Body of pancreas (tissue), 4 donors: ENCODE results near the gene SPSB2. TPM values are rescaled to one million over a fixed set of nuclear protein-coding genes. Genes with fewer than 3 reads are reported as not detected.

Source experiments
- ATAC-seq: fragments of 150-250 bp; one replicate; pipeline ENCODE4 v1.9.1; 2016
- DNase-seq, 4 donors: peaks; one replicate each; pipeline ENCODE4 v3.0.0-alpha.2; 2019
- H3K27ac ChIP-seq, 4 donors: fragments of 200-600 bp; sonication (generic); 1 replicate in 3 of 4; 2 replicates in 1 of 4; pipeline versions ENCODE4 v1.5.1 to v1.6.1; 2016 to 2019; ENCODE audit warnings: mild to moderate bottlenecking in 1 of 4, mixed read lengths in 1 of 4, moderate library complexity in 1 of 4
- H3K27me3 ChIP-seq, 2 donors: fragments of 200-600 bp; sonication (generic); one replicate each; pipeline ENCODE4 v1.6.0; 2016; ENCODE audit warnings: mild to moderate bottlenecking in 1 of 2
- H3K36me3 ChIP-seq, 2 donors: fragments of 200-600 bp; sonication (generic); replicated peaks in 1 of 2; 2 replicates each; pipeline ENCODE4 v1.5.1; 2016; ENCODE audit warnings: low read depth in 2 of 2; ENCODE audit not compliant: insufficient read depth in 1 of 2
- H3K4me1 ChIP-seq: fragments of 200-600 bp; sonication (generic); one replicate; pipeline ENCODE4 v1.6.0; 2016
- H3K4me3 ChIP-seq, 2 donors: fragments of 200-600 bp; sonication (generic); 1 replicate in 1 of 2; 2 replicates in 1 of 2; pipeline ENCODE4 v1.5.1; 2016 to 2019
- H3K9me3 ChIP-seq, 3 donors: fragments of 200-600 bp; sonication (generic); 1 replicate in 2 of 3; 2 replicates in 1 of 3; pipeline ENCODE4 v1.5.1; 2016
- POLR2A ChIP-seq, 3 donors: fragments of 450-650 bp; IDR thresholded peaks; one replicate each; pipeline ENCODE4 v1.6.1; 2016; ENCODE audit warnings: antibody characterized with exemption in 3 of 3, mild to moderate bottlenecking in 2 of 3
- WGBS, 2 donors: methylation state at CpG; one replicate each; pipeline ENCODE4 v1.1.5; 2017; 5-methylcytosine and 5-hydroxymethylcytosine counted together
- intact Hi-C: fragments of 100-400 bp; cut with DNase I; formaldehyde crosslinking; loops from one replicate; pipeline ENCODE4 v1.15.1; 2023
- total RNA-seq, 2 donors: library from RNA; depleted of rRNA; stranded (reverse); fragments of >200 nt; gene quantifications; one replicate each; pipeline ENCODE4 v1.1.0, GENCODE V29; 2016
- TF ChIP-seq, protein P1 (sequence below), 7 experiments: fragments of 450-650 bp in 4 of 7; fragments of 200-600 bp in 3 of 7; sonication (generic) in 3 of 7; IDR thresholded peaks; one replicate each; pipeline ENCODE4 v1.5.1; 2016 to 2019; ENCODE audit warnings: antibody characterized with exemption in 7 of 7

Gene SPSB2
- total RNA-seq, 2 donors from 2014 or later = 2.6 to 11.9 TPM

DNA sequence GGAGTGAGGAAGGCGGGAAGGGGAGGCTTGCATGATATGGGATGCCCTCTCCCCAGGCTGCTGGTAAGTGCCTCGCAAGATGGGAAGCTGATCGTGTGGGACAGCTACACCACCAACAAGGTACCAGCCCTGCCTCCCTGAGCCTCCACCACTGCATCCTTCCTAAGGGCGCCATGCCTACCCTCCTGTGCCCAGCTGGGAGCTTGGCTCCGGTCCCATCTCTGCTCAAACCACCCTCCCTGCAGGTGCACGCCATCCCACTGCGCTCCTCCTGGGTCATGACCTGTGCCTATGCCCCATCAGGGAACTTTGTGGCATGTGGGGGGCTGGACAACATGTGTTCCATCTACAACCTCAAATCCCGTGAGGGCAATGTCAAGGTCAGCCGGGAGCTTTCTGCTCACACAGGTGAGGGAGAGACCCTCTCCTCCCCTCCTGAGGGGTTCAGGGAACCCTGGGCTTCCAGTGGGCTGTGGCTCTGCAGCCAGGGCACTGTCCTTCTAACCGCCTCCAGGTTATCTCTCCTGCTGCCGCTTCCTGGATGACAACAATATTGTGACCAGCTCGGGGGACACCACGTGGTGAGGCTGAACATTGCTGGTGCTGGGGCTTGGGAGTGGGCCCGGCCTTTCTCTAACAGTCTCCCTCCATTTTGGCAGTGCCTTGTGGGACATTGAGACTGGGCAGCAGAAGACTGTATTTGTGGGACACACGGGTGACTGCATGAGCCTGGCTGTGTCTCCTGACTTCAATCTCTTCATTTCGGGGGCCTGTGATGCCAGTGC lies 29.8 kb downstream of the SPSB2 start:
- Histone ChIP-seq H3K27ac (no peak overlapping the region), H3K9me3 (no peaks in the 10 kb centered on the region), H3K4me1 (no peaks in the 10 kb centered on the region), H3K36me3 (no peaks in the 10 kb centered on the region), H3K27me3 (no peaks in the 10 kb centered on the region), H3K4me3 (no peak overlapping the region)
- intact Hi-C loops = no loop called here
- 76 to 80% methylated on average over 9 to 16 of the region's 16 CpGs for WGBS, 2 donors
- no peak for ATAC-seq
- no peak for TF ChIP-seq POLR2A (IDR thresholded peaks at IDR 0.05)
- TF ChIP-seq, protein P1, sequence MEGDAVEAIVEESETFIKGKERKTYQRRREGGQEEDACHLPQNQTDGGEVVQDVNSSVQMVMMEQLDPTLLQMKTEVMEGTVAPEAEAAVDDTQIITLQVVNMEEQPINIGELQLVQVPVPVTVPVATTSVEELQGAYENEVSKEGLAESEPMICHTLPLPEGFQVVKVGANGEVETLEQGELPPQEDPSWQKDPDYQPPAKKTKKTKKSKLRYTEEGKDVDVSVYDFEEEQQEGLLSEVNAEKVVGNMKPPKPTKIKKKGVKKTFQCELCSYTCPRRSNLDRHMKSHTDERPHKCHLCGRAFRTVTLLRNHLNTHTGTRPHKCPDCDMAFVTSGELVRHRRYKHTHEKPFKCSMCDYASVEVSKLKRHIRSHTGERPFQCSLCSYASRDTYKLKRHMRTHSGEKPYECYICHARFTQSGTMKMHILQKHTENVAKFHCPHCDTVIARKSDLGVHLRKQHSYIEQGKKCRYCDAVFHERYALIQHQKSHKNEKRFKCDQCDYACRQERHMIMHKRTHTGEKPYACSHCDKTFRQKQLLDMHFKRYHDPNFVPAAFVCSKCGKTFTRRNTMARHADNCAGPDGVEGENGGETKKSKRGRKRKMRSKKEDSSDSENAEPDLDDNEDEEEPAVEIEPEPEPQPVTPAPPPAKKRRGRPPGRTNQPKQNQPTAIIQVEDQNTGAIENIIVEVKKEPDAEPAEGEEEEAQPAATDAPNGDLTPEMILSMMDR (IDR thresholded peaks at IDR 0.05) = no peak
- no peak for DNase-seq

DNA sequence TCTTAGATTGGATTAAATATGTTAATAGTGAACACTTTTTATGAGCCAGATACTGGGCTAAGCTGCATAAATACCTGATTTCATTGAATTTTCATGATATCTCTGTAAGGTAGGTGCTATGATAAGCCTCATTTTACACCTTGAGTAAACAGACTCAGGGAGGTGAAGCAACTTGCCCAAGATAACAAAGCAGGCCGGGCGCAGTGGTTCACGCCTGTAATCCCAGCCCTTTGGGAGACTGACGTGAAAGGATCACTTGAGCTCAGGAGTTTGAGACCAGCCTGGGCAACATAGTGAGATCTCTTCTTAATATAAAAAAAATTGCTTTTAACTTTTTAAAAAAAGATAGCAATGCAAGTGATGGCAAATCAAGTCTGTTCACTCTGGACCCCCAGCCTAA lies 31.0 kb downstream of the SPSB2 start:
- WGBS, 2 donors = 54 to 65% methylated on average over 4 of the region's 4 CpGs
- ATAC-seq (no peak), DNase-seq (no peak)
- Histone ChIP-seq H3K27me3 (no peaks in the 10 kb centered on the region), H3K36me3 (no peaks in the 10 kb centered on the region), H3K27ac (no peak overlapping the region), H3K4me1 (no peaks in the 10 kb centered on the region), H3K4me3 (no peak overlapping the region), H3K9me3 (no peaks in the 10 kb centered on the region)
- TF ChIP-seq, protein P1 (IDR thresholded peaks at IDR 0.05) = no peak
- TF ChIP-seq POLR2A (IDR thresholded peaks at IDR 0.05) = no peak
- intact Hi-C loops = no loop called here

DNA sequence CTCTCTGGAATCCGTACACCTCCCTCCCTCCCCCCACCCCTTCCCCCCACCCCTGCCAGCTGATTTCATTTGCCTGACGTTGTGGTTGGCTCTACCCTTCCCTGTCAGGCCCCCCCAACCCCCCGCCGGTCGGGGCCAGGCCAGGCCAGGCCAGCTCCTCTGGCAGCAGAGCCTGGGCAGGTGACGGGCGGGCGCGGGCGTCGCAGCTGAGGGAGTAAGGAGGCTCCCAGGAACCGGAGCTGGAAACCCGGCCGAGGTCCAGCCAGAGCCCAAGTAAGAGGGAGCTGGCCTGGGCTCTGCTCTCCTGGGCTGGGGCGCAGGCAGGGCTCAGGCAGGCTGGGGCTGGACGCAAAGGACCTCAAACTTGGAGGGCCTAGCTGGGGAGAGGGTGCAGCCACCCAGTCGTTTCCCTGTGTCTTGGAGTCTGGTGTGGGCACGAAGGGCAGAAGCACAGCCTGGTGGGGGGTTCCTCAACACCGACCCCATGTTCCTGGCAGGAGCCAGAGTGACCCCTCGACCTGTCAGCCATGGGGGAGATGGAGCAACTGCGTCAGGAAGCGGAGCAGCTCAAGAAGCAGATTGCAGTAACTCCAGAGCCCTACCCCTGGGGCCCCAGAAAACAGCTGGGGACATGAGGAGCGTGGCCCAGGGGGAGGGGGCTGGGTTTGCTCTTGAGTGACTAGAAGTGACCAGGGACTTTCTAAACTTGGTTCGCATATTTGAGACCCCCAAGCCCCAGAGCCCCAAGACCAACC lies 32.2 kb downstream of the SPSB2 start, which contains the start of gene GNB3:
Gene GNB3 (plus strand): TSS at position 165 of the 755 bp plus-strand sequence. CDS start 363 bp downstream, at position 528.
- Histone ChIP-seq H3K27ac (no peak within 1 kb of the TSS), H3K4me1 (no peaks in the 10 kb centered on the region), H3K36me3 (no peaks in the 10 kb centered on the region), H3K9me3 (no peaks in the 10 kb centered on the region), H3K4me3 (no peak within 1 kb of the TSS), H3K27me3 (no peaks in the 10 kb centered on the region)
- ATAC-seq = no peak
- TF ChIP-seq POLR2A (IDR thresholded peaks at IDR 0.05) = no peak
- TF ChIP-seq, protein P1 (IDR thresholded peaks at IDR 0.05) = no peak
- WGBS, 2 donors = 46 to 66% methylated on average over 7 to 21 of the region's 24 CpGs
- intact Hi-C loops = no loop called here
- DNase-seq = no peak

DNA sequence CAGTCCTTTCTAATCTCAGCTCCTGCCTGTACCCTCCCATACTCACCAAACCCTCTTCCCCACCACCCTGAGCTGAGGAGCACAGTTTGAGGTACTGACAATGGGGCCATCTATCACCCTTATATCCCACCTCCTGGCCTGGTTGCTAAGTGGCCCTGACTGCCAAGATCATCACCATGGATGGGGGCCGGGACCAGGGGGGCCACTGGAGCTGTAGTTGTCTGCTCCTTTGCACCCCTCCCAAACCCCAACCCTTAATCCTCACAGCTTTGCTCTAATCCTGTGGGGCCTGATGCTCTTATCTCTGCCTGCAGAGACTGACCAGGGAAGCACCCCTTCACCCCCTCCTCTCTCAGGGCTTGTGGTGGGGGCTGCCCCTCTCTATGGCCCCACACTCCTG lies 32.8 kb downstream of the SPSB2 start:
- intact Hi-C loops = no loop called here
- TF ChIP-seq, protein P1 (IDR thresholded peaks at IDR 0.05) = no peak
- TF ChIP-seq POLR2A (IDR thresholded peaks at IDR 0.05) = no peak
- H3K4me3 ChIP-seq = no peak overlapping the region
- DNase-seq (no peak), ATAC-seq (no peak)
- WGBS, 2 donors = 80 to 100% methylated on average over 1 of the region's 1 CpG
- H3K36me3 ChIP-seq = no peaks in the 10 kb centered on the region
- H3K27ac ChIP-seq = no peak overlapping the region
- H3K4me1 ChIP-seq = no peaks in the 10 kb centered on the region
- H3K27me3 ChIP-seq = no peaks in the 10 kb centered on the region
- no peaks in the 10 kb centered on the region for H3K9me3 ChIP-seq
